HEK293T (cell line): ENCODE measurements around the gene CCNE1.

Experiments used
- BHLHE40 ChIP-seq: fragments of 450-650 bp; IDR thresholded peaks from 2 replicates; pipeline ENCODE4 v1.6.1; 2016; ENCODE audit warnings: mild to moderate bottlenecking, moderate library complexity, borderline replicate concordance
- FOXA1 ChIP-seq: fragments of 450-650 bp; IDR thresholded peaks from 2 replicates; pipeline ENCODE4 v1.6.1; 2016; ENCODE audit warnings: mild to moderate bottlenecking
- FOXM1 ChIP-seq: fragments of 450-650 bp; IDR thresholded peaks from 2 replicates; pipeline ENCODE4 v1.6.1; 2017; ENCODE audit warnings: mild to moderate bottlenecking, borderline replicate concordance
- LEF1 ChIP-seq: fragments of 450-650 bp; IDR thresholded peaks from 2 replicates; pipeline ENCODE4 v1.6.1; 2017; ENCODE audit warnings: mild to moderate bottlenecking, borderline replicate concordance
- NFRKB ChIP-seq: fragments of 450-650 bp; IDR thresholded peaks from 2 replicates; pipeline ENCODE4 v1.6.1; 2016; ENCODE audit warnings: mild to moderate bottlenecking, moderate library complexity
- SP1 ChIP-seq: fragments of 450-650 bp; IDR thresholded peaks from 2 replicates; pipeline ENCODE4 v1.6.1; 2017

DNA sequence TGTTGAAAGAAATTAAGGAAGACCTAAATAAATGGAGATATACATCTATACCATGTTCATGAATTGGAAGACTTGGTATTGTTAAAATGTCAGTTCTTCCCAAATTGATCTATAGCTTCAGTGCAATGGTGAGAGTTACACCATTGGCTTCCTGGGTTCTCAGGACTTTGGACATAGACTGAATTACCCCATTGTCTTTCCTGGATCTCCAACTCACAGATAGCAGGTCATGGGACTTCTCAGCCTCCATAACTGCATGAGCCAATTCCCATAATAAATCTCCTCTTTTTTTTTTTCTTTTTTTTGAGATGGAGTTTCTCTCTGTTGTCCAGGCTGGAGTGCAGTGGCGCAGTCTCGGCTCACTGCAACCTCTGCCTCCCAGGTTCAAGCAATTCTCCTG is 38.7 kb downstream of the CCNE1 start:
- TF ChIP-seq LEF1 (no peak), FOXA1 (no peak), FOXM1 (no peak), BHLHE40 (no peak), SP1 (no peak), NFRKB (no peak)
